Measurements from ENCODE around the gene NSMCE1. TPM values are rescaled to one million over a fixed set of nuclear protein-coding genes. Genes with fewer than 3 reads are reported as not detected.

Gene NSMCE1
- total RNA-seq, 1 donor from 2014 or later = 186 TPM

DNA sequence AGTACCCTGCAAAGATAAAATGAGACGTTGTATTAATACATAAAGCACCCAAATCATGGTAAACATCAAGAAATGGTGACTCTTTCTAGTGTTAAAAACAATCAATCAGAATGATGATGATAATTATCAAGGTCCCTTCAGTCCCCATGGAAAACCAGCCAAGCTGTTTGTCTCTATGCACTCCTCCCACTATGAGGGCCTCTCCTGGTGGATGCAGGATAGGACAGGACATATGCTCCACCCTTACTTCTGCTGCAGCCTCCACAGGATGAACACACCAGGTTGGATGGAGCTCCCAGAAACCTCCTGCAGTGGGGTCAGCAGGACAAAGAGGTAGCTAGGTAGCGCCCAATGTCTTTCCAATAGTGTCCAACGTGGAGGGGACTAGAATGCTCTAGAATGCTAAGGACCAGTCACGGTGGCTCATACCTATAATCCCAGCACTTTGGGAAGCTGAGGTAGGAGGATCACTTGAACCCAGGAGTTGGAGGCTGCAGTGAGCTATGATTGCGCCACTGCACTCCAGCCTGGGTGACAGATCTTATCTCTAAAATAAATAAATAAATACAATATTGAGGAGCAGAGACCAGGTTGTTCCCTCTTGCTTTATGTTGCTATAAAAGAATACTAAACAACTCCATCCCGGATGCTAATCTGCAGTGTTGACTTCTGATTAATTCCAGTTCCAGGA, 75.1 kb downstream of the NSMCE1 start:
- H3K4me1 Mint-ChIP-seq (ENCODE audit: low read depth) = peaks cover 30% of the 10 kb centered on the region
- peaks cover 14% of the 10 kb centered on the region for H3K9me3 Mint-ChIP-seq
- H3K27me3 Mint-ChIP-seq (ENCODE audit: low read depth) = no peaks in the 10 kb centered on the region
- no peak overlapping the region for H3K4me3 Mint-ChIP-seq (ENCODE audit: low read depth)
- peaks cover 10% of the 10 kb centered on the region for H3K36me3 Mint-ChIP-seq (ENCODE audit: low read depth)
- H3K27ac Mint-ChIP-seq = no peak overlapping the region
- no peak for DNase-seq (ENCODE audit: low spot score)
- intact Hi-C loops (cut with micrococcal nuclease) = no loop called here

DNA sequence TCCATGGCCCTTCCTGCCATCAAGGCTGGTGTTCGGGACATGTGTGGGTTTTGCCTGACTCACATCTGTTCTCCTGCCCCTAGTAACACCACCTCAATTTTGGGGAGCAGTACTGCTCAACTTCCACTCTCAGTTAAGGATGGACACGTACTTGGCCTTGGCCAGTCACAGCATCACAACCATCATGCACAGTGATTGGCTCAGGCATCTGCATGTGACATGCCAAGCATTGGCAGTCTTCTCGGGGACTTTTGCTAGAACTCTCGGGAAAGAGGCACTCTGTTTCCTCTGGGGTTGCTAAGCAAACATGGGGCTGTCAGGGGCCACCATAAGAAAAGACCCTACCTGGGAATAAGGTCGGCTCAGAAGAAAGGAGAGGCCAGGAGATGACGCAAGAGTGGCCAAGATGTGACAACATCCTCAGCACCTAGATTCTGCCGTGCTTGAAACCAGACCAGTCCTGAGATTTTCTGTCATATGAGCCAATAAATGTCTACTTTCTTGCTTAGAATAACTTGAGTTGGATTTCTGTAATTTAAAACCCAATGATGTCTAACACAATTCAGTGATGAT, 77.1 kb downstream of the NSMCE1 start:
- H3K9me3 Mint-ChIP-seq = peaks cover 14% of the 10 kb centered on the region
- no peak overlapping the region for H3K4me3 Mint-ChIP-seq (ENCODE audit: low read depth)
- peaks cover 10% of the 10 kb centered on the region for H3K36me3 Mint-ChIP-seq (ENCODE audit: low read depth)
- intact Hi-C loops (cut with micrococcal nuclease) = no loop called here
- H3K27ac Mint-ChIP-seq = no peak overlapping the region
- no peak for DNase-seq (ENCODE audit: low spot score)
- peaks cover 2% of the 10 kb centered on the region for H3K27me3 Mint-ChIP-seq (ENCODE audit: low read depth)
- H3K4me1 Mint-ChIP-seq (ENCODE audit: low read depth) = peaks cover 16% of the 10 kb centered on the region

DNA sequence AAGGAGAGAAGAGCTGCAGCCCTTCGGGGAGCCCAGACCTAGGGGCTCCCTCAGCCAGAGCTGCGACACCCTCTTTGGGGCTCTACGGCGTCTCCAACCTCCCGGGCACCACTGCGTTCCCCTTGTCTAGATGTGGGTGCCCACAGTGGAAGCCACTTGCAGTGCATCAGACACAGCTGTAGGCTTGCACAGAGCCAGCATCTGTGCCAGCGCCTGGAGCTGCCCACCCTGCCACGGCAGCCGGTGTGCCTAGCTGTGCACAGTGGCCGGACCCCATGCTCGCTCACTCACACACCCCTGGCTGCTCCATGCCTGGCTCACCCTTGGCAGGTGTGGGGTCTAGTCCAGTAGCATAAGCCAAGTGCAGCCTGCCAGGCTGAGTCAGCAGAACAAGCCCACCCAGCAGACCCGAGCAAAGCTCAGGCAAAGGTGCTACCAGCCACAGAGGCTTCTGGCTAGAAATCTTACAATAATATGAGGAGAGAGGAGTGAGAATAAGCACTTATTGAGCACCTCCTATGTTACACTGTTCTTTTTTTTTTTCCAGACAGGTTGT, 78.2 kb downstream of the NSMCE1 start:
- peaks cover 10% of the 10 kb centered on the region for H3K36me3 Mint-ChIP-seq (ENCODE audit: low read depth)
- DNase-seq (ENCODE audit: low spot score) = no peak
- H3K27ac Mint-ChIP-seq = no peak overlapping the region
- peaks cover 10% of the 10 kb centered on the region for H3K9me3 Mint-ChIP-seq
- peaks cover 11% of the 10 kb centered on the region for H3K4me1 Mint-ChIP-seq (ENCODE audit: low read depth)
- intact Hi-C loops (cut with micrococcal nuclease) = no loop called here
- H3K27me3 Mint-ChIP-seq (ENCODE audit: low read depth) = peaks cover 2% of the 10 kb centered on the region
- H3K4me3 Mint-ChIP-seq (ENCODE audit: low read depth) = no peak overlapping the region

DNA sequence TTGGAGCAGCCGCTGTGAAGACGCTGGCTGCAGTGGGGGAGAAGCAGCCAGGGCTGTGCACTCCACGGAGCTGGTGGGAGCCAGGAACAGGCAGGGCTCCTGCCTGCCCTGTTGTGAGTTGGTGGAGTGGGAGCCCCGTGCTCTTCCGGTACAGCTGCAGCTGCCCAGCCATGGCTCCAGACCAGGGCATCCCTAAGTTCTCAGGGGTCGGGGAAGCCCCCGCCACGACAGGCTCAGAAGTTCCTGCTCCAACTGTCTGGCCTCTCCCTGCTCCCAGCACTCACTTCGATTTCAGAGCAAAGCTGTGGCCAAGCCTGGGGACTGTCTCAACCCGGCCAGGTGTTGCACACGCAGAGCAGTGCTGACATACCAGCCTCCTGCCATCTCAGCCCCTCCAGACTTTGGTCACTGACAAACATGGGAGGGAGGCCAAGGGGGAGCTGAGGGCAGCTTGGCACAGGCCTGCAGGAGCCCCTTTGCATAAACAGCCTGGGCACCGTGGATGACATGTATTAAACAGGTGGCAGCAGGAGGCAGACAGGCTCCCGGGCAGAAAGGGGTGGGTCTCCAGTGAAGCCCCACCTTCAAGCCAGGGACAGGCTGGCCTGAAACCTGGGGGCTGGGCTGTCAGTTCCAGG, 79.1 kb downstream of the NSMCE1 start:
- Mint-ChIP-seq H3K36me3 (ENCODE audit: low read depth) (peaks cover under 1% of the 10 kb centered on the region), H3K4me1 (ENCODE audit: low read depth) (peaks cover 6% of the 10 kb centered on the region), H3K27me3 (ENCODE audit: low read depth) (peaks cover 2% of the 10 kb centered on the region), H3K27ac (no peak overlapping the region), H3K4me3 (ENCODE audit: low read depth) (no peak overlapping the region), H3K9me3 (peaks cover under 1% of the 10 kb centered on the region)
- no peak for DNase-seq (ENCODE audit: low spot score)
- intact Hi-C loops (cut with micrococcal nuclease) = no loop called here

DNA sequence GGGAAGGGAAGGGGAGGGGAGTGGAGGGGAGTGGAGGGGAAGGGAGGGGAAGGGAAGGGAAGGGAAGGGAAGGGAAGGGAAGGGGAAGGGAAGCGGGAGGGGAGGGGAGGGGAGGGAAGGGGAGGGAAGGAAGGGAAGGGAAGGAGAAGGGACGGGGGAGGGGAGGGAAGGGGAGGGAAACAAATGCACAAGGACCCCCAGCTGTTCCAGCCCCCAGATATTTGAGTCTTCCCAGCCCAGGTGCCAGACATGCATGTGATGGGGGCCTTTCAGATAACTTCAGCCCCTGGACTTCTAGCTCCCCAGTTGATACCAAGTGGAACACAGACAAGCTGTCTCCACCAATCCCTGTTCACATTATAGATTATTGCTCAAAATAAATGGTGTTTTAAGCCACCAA, 79.9 kb downstream of the NSMCE1 start:
- H3K36me3 Mint-ChIP-seq (ENCODE audit: low read depth) = no peaks in the 10 kb centered on the region
- H3K9me3 Mint-ChIP-seq = no peaks in the 10 kb centered on the region
- no peak for DNase-seq (ENCODE audit: low spot score)
- H3K27me3 Mint-ChIP-seq (ENCODE audit: low read depth) = peaks cover 2% of the 10 kb centered on the region
- intact Hi-C loops (cut with micrococcal nuclease) = no loop called here
- no peak overlapping the region for H3K4me3 Mint-ChIP-seq (ENCODE audit: low read depth)
- H3K4me1 Mint-ChIP-seq (ENCODE audit: low read depth) = peaks cover 6% of the 10 kb centered on the region
- H3K27ac Mint-ChIP-seq = no peak overlapping the region

DNA sequence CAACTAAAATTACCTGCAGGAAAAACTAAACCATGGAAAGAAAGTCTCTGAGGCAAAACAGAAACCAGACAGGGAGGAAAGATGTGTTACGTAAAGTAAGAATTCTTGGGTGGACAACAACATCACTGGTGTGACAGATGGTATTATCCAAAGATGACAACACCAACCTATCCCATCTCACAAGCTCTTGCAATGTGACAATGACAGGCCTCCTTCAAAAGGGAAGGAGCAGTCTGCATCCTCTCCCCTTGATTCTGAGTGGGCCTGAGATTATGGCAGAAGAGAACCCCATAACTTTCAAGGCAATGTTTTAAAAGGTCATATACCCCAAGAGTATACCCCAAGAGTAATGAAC, 82.8 kb downstream of the NSMCE1 start:
- Mint-ChIP-seq H3K36me3 (ENCODE audit: low read depth) (no peaks in the 10 kb centered on the region), H3K4me3 (ENCODE audit: low read depth) (no peak overlapping the region), H3K27ac (no peak overlapping the region), H3K9me3 (no peaks in the 10 kb centered on the region), H3K4me1 (ENCODE audit: low read depth) (peaks cover 6% of the 10 kb centered on the region), H3K27me3 (ENCODE audit: low read depth) (peaks cover 2% of the 10 kb centered on the region)
- DNase-seq (ENCODE audit: low spot score) = no peak
- intact Hi-C loops (cut with micrococcal nuclease) = no loop called here

DNA sequence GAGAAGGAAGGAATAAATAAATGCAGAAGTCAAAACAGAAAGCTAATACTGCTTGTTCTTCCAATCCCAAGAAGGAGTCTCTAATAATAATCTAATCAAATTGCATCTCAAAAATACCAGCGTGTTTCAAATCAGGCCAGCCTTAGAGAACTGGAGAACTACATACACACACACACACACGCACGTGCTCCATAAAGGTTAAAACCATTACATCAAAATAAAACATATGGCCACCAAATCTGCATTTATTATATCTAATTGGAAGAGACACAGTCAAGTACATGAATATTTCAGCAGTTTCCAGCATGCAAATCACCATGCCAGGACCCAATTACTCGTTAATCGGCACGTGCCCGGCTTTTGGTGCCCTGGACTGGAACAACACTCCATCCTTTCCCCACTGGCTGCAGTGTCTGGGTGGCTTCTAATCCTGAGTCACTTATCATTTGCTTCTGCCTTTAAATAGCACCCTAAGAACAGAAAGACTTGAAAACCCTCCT, 85.6 kb downstream of the NSMCE1 start:
- intact Hi-C loops (cut with micrococcal nuclease) = no loop called here
- Mint-ChIP-seq H3K27me3 (ENCODE audit: low read depth) (peaks cover 2% of the 10 kb centered on the region), H3K36me3 (ENCODE audit: low read depth) (no peaks in the 10 kb centered on the region), H3K4me3 (ENCODE audit: low read depth) (no peak overlapping the region), H3K9me3 (no peaks in the 10 kb centered on the region), H3K27ac (no peak overlapping the region), H3K4me1 (ENCODE audit: low read depth) (peaks cover 25% of the 10 kb centered on the region)
- no peak for DNase-seq (ENCODE audit: low spot score)

DNA sequence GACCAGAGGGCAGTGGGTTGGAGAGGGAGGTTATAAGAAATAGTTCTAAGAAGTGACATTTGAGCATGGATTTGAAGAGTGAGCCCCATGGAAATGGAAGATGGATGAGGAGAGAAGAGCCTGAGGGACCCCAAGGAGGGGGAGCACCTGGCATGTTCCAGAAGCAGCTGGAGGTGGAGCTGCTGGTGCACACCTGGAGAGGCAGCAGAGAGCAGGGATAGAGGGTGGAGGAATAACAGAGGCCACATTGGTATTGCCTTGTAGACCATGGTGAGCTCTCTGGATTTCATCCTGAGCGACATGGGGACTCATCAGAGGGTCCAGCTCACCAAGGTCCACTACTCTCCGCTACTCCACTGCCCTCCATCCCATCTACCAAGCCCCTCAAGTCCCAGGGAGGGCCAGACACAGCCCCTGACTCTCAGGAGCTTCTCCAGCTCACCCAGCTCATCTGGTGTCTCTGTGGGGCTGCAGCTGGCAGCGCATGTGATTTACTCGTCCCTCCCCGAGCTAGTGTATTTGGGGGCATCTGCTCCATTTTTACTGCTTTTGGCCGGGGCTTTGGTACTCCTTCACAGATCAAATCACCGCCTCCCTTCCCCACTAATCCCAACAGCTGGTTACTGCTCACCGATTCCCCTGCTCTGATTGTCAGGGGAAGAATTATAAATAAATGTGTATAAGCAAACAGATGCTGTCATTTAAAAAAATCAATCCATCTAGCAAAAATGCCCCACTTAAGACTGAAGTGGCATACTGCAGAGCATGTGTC, 87.4 kb downstream of the NSMCE1 start:
- Mint-ChIP-seq H3K27ac (no peak overlapping the region), H3K36me3 (ENCODE audit: low read depth) (no peaks in the 10 kb centered on the region), H3K27me3 (ENCODE audit: low read depth) (no peaks in the 10 kb centered on the region), H3K9me3 (no peaks in the 10 kb centered on the region), H3K4me1 (ENCODE audit: low read depth) (peaks cover 33% of the 10 kb centered on the region), H3K4me3 (ENCODE audit: low read depth) (no peak overlapping the region)
- intact Hi-C loops (cut with micrococcal nuclease) = no loop called here
- DNase-seq (ENCODE audit: low spot score) = no peak

DNA sequence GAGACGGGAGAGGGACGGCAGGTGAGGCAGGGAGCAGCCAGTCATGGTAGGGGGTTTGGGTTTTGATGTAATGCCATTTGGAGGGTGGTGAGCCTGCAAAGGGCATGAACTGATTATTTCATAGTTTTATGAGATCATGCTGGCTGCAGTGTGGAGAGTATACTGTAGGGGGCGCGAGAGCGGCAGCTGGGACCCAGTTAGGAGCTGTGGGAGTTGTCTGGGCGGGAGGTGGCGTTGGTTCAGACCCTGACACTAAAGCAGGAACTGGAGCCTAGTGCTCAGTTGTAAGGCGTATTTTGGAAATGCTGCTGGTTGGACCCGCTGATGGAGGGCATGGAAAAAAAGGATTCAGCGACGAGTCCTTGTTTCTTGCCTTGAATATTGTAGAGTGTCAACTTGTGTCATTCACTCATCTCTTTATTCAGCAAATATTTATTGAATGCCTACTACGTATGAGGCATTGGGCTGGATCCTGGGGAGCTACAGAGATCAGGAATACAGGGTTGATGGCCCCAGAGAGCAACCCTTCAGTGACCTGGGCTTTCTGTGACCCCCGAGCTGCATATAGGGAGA, 89.0 kb downstream of the NSMCE1 start:
- intact Hi-C loops (cut with micrococcal nuclease) = loop anchor here (2.0 to 10.0 kb wide), 6 partner anchors 23 to 585 kb away; partner anchors contain the start of gene KDM8
- Mint-ChIP-seq H3K4me1 (ENCODE audit: low read depth) (peaks cover 38% of the 10 kb centered on the region), H3K4me3 (ENCODE audit: low read depth) (no peak overlapping the region), H3K27ac (peak overlapping the region; percentile 40), H3K9me3 (no peaks in the 10 kb centered on the region), H3K36me3 (ENCODE audit: low read depth) (no peaks in the 10 kb centered on the region), H3K27me3 (ENCODE audit: low read depth) (no peaks in the 10 kb centered on the region)
- peak; percentile 81 for DNase-seq (ENCODE audit: low spot score)

DNA sequence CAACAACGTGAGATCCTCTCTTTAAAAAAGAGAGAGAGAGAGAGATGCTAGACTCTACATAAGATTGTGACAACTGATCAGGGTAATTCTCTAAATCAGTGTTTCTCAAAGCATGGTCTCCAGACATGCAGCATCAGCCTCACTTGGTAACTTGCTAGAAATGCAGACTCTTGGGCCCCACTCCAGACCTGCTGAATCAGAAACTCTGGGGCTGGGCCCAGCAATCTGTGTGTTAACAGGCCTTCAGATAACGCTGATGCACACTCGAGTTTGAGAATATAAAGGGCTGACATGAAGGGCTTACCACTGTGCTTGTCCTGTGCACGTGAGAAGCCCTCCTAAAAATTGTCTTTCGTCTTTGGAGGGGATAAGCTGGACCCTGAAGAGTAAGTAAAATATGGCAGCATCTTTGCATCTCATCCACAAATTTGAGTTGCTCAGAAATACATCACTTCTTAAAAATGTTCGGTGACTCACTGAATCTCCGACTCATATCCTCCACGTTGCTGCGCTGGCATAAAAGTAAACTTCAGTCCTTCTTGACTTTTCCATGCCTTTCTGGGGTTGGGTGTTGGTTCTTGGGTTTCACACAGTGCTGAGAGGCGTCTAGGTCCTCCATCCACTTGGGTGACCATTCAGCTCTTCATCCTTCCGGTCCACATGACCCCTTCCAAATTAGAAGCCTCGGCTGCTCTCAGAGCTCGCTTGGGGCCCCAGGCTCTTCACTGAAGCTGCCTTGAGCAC, 91.4 kb downstream of the NSMCE1 start:
- Mint-ChIP-seq H3K4me1 (ENCODE audit: low read depth) (peaks cover 58% of the 10 kb centered on the region), H3K9me3 (peaks cover 1% of the 10 kb centered on the region), H3K36me3 (ENCODE audit: low read depth) (peaks cover 2% of the 10 kb centered on the region), H3K27ac (peak overlapping the region; percentile 88), H3K4me3 (ENCODE audit: low read depth) (no peak overlapping the region), H3K27me3 (ENCODE audit: low read depth) (no peaks in the 10 kb centered on the region)
- DNase-seq (ENCODE audit: low spot score) = no peak
- intact Hi-C loops (cut with micrococcal nuclease) = loop anchor here (5.0 to 10.0 kb wide), 2 partner anchors 280 to 582 kb away; no protein-coding TSS in a partner anchor

DNA sequence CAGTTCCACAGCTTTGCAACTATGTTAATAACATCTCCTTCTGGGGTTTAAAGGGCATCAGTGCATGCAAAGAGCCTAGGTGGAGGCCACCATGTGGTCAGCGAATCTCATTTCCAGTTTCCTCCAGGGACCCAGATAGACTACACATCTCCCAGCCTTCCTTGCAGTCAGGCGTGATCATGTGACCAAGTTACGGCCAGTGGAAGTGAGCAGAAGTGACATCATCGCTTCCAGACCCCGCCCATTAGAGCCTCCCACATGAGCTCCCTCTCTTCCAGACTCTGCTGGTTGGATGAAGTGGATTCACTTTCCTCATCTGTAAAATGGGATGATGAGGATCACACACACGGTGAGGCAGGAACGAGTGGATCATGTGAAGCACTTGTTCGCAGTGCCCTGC, 92.7 kb downstream of the NSMCE1 start:
- H3K4me3 Mint-ChIP-seq (ENCODE audit: low read depth) = no peak overlapping the region
- intact Hi-C loops (cut with micrococcal nuclease) = loop anchor here (5.0 to 10.0 kb wide), 2 partner anchors 281 to 581 kb away; no protein-coding TSS in a partner anchor
- H3K27me3 Mint-ChIP-seq (ENCODE audit: low read depth) = no peaks in the 10 kb centered on the region
- H3K27ac Mint-ChIP-seq = no peak overlapping the region
- H3K36me3 Mint-ChIP-seq (ENCODE audit: low read depth) = peaks cover 14% of the 10 kb centered on the region
- DNase-seq (ENCODE audit: low spot score) = no peak
- peaks cover 61% of the 10 kb centered on the region for H3K4me1 Mint-ChIP-seq (ENCODE audit: low read depth)
- peaks cover 14% of the 10 kb centered on the region for H3K9me3 Mint-ChIP-seq
